ENCODE data around the gene MT3.
"Not testable (repeated sequence)": the region's sequence is repeated elsewhere in the genome, so short reads cannot be mapped to it uniquely, and the experiment has no call there.

The MT3 gene

DNA sequence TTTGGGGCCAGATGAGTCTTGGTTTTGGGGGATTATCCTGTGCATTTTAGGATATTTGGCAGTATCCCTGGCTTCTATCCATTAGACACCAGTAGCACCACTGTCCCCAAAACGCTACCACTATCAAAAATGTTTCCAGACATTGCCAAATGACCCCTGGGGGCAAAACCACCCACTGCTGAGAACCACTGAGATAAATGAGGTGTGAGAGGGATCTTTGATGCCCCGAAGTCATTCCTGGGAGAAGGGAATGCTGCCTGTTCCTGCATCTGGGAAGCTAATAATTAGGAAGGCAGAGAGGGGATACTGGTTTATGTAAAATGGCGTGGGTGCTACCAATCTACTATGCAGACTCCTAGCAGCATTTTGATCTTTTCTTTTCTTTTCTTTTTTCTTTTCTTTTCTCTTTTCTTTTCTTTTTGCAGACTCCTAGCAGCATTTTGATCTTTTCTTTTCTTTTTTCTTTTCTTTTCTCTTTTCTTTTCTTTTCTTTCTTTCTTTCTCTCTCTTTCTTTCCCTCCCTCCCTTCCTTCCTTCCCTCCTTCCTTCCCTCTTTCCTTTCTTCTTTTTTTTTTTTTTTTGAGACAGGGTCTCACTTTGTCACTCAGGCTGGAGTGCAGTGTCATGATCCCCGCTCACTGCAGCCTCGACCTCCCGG, 8.8 kb upstream of the MT3 start:
- no peak for DNase-seq

DNA sequence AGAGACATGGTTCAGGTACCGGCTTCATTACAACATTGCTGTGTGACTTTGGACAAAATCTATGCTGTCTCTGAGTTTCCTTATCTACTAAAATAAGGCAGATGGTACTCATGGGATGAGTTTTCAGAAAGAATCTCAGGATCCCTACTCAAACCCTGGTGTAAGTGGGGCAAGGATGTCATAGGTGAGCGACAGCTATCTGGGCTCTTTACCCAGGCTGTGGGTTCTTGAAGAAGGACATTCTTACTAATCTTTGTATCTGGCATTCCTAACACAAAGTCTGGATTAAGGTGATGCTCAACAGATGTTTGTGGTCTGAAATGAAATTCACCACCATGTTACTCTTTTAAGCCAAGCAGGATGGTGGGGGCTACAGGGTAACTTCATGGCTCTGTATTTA, 6.4 kb upstream of the MT3 start:
- DNase-seq: not testable (repeated sequence)

DNA sequence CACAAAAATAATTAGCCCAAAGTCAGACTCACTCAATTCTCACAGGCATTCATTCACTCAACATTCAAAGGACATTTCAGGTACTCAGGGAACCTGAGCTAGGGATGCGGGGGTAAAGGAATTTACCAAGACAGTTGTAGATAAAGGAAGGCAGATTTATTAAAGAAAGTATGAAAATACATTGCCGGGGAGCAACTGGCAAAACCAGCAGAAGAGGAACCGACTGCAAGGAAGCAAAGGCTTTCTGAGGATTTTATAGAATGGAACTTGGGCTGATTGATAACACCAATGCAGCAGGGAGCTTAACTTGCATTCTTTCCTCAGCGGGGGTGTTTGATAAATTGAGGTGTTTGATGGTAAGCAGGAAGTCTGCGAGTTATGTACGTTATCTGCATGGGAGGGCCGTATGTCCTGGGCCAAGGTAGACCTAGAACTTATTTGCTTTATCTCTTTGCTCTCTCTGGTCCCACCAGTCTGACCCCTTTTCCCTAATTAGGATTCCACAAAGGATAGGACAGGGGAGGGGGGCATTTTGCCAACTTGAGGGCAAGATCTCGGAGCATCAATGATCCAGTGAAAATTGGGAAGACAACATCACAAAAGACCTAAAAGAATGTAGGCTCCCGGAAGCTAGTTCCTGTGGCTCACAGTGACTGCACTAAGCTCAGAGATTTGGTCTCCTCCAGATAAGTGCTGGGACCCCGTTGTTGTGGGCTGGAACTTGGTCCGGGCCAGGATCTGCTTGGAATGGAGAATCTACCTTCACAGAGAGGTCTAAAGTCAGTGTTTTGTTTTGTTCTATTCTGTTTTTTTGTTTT, 5.8 kb upstream of the MT3 start:
- DNase-seq: no peak

DNA sequence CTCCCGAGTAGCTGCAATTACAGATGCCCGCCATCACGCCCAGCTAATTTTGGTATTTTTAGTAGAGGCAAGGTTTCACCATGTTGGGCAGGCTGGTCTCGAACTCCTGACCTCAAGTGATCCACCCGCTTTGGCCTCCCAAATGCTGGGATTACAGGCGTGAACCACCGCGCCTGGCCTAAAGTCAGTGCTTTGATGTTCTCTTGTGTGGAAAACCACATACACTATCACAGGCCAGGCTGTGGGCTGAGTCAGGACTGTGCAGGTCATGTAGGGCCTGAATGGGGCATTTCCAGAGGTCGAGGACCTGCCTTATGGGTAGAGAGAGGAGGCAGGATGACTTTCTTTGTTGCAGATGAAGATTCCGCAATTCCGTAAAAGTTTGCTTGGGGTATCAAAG, 5.1 kb upstream of the MT3 start:
- no peak for DNase-seq

DNA sequence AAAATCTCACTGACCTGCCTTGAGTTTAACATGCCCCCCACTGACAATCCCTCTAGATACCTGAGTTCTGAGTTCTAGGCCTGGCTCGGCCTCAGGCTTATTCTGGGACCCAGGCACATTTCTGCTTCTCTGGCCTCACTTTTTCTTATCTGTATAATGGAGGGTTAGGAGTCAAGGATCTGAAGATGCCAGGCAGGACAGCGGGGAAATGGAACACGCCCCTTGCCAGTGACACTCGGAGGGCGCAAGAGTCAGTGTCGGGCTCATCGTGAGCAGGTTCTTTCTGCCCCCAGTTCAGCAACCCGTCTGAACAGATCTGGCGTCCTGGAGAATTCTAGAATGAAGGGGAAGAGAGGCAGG, 567 bp upstream of the MT3 start:
- no peak for DNase-seq

DNA sequence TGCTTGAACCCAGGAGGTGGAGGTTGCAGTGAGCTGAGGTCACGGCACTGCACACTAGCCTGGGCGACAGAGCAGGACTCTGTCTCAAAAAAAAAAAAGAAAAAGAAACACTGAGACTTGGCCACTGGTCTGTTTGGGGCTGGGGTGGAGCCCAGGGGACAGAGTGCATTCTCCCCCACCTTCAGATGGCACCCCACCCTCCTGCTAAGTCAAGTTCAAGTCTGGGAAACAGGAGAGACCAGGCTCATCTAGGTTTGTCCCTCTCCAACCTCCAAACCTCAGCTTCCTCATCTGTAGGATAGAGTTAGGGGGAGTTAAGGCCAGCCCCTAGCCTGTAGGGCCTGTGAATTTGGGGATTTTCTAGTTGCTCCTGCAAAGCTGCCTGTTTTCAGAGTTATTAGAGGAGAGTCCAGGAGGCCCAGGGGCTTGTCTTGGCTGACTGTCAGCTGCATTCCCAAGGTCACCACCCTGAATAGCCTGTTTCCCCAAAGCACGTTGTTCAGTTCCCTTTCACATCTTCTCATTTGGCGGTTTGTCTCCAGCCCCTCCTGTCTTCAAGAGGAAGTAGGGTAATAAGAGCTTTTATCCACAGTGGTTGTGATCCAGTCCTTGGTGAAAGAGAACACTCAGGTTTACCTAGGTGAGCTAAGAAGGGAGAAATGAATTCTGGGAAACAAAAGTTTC, 2.2 kb downstream of the MT3 start:
- DNase-seq: no peak

DNA sequence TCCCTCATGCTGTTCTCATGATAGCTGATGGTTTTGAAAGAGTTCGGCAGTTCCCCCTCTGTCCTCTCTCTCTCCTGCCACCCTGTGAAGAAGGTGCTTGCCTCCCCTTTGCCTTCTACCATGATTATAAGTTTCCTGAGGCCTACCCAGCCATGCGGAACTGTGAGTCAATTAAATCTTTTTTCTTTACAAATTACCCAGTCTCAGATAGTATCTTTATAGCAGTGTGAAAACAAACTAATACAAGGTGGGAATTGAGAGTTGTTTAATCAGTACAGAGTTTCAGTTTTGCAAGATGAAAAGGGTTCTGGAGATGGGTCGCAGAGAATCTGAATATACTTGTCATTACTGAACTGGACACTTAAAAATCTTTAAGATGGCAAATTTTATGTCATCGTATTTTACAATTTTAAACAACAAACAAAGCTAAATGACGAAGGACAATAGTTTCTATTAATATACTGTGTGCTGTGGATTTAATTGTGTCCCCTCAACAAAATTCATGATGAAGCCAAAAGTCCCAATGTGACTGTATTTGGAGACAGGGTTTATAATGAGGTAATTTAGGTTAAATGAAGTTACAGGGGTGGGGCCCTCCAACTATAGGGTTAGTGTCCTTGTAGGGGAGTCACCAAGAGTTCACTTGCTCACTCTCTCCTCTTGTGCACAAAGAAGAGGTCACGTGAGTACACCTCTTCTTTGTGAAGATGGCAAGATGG, 4.4 kb downstream of the MT3 start:
- DNase-seq: no peak

DNA sequence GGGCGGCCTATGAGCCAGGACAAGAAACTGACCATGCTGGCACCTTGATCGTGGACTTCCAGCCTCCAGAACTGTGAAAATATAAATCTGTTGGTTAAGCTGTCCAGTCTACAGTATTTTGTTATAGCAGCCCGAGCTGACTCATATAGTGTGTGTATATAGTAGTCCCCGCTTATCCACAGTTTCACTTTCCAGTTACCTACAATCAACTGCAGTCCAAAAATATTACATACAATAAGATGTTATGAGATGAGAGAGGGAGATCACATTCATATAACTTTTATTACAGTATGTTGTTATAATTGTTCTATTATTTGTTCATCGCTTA, 4.9 kb downstream of the MT3 start:
- DNase-seq: no peak

DNA sequence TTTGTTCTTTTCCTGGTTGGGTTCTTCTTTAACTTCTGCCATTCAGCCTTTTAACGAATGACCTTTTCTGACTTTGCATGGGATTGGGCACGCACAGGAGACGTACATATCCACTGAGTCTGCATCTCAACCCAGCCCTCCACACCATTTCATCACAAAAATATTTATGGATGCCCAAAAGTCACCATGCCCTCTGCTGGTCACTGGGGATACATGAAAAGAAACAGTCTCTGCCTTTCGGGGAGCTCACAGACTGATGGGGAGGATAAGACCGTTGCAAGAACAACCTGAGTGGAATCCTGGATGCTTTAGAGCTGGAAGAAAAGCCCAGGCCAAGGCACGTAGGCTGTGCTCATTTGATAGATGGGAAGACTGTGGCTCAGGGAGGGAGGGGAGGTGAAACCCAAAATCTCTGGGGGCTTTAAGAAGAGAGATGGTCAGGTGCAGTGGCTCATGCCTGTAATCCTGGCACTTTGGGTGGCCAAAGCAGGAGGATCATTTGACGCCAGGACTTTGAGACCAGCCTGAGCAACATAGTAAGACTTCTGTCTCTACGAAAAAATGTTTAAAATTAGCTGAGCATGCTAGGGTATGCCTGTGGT, 11.2 kb downstream of the MT3 start:
- DNase-seq: no peak

DNA sequence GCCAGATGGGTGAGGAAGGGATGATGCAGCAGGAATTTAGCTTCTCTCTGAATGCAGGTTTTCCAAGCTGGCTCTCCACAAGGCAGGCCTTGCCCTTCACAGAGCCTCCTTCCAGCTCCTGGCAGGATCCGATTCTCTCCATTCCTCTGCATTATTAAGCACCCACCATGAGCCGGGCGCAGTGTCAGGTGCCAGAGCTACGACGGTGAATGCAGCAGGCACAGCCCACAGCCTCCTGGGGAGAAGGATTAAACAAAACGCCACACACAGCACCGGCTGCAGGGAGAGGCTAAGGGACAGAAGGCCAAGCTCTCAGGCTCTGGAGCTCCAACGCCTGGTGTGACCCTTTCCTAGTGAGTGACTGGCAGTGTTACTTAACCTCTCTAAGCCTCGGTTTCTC, 12.0 kb downstream of the MT3 start:
- DNase-seq: no peak

DNA sequence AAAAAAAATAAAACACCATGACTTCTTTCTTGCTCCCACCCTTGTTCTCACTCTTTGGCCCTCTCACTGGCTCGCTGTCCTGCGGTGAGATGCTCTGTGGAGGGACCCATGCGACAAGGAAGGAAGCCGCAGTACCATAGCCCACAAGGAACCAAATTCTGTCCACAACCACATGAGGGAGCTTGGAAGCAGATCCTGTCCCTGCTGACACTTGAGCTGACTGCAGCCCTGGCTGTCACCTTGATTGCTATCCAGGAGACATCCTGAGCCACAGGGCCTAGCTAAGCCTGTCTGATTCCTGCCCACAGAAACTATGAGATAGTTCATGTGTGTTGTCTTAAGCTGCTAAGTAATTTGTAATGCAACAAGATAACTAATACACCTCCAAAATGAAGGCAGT, 14.3 kb downstream of the MT3 start:
- peak; percentile 31 for DNase-seq

DNA sequence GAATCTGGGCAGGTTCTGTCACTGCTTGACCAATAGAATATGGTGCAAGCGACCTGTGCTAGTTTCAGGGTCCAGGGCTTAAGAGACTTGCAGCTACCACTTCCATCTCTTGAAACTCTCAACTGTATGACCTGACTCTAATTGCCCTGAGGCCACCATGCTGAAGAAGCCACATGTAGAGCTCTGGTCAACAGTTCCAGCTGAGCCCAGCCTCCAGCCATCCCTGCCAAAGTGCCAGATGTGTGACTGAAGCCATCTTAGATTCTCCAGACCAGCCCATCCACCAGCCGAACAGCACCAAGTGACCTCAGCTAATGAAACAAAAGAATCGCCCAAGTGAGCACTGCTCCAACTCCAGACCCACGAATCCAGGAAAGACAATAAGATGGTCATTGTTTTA, 15.6 kb downstream of the MT3 start:
- DNase-seq: no peak

DNA sequence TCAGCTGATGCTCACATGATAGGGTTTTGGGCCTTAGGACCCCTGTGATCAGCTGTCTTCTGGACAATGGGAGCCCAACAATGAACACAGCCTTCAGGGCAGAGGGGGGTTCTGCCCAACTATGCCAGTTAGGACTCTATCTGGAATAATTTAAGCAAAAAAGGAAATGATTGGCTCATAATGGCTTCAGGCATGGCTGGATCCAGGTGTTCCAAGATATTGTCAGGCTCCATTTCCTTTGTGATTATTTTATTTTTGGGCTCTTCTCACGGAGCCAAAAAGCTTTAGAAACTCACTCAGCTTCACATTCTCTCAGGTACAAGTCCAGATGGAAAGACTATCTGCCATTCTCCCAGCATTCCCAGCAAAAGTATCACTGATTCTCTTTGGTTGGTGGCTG, 16.1 kb downstream of the MT3 start:
- no peak for DNase-seq

DNA sequence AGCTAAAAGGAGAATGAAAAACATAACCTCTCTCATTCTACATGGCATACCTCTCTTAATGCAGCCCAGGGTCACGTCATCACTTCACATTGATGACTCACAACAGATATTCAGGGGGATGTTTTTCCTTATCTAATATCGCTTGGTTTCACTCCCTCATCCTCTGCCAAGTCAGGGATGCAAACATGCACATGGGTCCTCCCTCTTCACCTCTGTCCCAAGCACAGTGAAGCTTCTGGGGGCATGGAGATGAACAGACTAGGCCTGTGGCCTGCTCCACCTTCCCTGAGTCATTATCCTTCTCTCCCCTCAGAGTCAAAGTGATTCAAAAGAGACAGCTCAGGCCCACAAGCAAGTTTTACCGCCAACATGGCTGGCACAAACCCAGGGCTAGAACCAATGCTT, 16.7 kb downstream of the MT3 start:
- no peak for DNase-seq

DNA sequence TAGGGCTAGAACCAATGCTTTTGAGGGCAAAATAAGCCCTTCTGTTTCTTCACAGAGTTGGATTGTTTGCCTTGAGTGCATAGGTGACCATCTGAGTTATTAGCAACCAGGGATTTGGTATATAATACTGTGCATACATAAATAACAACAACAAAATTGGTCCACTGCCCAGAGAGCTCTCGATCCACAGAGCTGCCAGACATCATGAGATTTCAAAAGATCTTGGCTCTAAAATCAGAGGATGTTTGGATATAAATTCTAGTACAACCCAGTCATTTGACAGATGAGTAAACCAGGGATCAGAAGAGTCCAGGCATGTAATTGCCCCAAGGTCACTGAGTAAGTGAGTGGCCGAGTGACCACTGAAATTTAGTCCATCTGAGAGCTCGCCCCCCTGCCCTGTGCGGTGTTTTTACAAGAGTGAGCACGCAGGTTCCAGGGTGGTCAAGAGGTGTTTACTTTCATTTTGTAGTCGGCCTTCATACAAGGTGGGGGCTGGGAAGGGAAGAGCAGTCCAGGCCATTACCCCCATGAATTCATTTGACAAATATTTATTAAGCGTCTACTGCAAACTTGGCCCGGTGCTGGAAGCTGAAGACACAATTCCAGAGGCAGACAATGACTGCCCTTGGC, 17.3 kb downstream of the MT3 start:
- DNase-seq: no peak

DNA sequence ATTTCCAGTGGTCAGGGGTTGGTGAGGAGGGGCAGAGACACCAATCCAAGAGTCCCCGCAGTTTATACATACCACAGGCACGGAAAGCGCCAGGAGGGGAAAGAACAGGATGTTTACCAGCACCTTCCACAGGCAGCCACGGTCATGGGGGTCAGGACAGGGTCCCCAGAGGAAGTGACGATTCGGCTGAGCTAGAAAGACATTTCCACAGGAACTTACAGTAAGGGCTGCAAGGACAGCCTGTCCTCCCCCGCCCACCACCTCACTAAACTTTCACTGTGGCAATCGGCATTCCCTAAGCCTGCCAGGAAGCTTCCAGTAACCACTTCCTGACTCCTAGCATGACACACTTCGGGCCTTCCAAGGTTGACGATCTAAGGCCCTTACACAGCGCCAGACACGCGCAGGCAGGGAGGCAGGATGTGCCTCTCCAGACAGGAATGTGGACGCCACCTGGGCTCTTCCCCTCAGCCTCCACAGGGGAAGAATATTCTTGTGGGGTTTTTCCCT, 17.8 kb downstream of the MT3 start:
- DNase-seq: no peak

DNA sequence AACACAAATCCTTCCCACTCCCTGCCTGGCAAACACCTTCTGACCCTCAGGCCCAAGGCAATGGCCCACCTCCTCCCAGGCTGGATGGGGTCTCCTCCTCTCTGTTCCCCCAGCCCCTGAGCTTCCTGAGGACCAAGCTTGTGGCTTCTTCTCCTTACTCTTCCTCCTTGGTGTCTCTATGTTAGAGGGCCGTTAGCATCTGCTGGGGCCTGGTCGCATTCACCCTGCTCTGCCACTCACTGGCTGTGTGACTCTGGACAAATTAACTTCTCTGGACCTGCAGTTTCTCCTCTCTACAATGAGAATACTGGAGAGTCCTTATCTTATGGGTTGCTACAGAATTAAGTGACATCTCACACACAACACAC, 18.3 kb downstream of the MT3 start:
- no peak for DNase-seq

DNA sequence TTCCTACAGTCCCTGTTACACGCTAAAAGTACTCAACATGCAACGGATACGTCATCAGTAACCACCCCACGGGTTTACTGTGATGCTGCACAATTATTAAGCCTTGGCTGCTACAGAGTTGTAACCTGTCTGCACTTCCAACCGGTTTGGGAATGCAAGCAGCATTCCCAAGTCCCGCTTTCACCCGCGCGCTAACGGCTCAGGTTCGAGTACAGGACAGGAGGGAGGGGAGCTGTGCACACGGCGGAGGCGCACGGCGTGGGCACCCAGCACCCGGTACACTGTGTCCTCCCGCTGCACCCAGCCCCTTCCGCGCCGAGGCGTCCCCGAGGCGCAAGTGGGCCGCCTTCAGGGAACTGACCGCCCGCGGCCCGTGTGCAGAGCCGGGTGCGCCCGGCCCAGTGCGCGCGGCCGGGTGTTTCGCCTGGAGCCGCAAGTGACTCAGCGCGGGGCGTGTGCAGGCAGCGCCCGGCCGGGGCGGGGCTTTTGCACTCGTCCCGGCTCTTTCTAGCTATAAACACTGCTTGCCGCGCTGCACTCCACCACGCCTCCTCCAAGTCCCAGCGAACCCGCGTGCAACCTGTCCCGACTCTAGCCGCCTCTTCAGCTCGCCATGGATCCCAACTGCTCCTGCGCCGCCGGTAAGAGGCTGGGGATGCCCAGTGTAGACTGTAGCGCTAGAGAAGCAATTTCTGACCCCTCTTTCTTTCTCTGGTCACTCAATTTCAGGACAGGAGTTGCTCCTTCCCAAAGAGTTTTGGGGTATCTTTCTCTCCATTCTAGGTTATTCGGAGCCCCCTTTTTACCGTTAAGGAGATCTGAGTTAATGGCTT, 18.9 kb downstream of the MT3 start, which contains the start of gene MT2A:
Gene MT2A, plus strand, starts transcription at position 542 of the 833 bp plus-strand sequence. Its CDS starts 72 bp downstream, at position 614.
- peak; percentile 77 for DNase-seq

DNA sequence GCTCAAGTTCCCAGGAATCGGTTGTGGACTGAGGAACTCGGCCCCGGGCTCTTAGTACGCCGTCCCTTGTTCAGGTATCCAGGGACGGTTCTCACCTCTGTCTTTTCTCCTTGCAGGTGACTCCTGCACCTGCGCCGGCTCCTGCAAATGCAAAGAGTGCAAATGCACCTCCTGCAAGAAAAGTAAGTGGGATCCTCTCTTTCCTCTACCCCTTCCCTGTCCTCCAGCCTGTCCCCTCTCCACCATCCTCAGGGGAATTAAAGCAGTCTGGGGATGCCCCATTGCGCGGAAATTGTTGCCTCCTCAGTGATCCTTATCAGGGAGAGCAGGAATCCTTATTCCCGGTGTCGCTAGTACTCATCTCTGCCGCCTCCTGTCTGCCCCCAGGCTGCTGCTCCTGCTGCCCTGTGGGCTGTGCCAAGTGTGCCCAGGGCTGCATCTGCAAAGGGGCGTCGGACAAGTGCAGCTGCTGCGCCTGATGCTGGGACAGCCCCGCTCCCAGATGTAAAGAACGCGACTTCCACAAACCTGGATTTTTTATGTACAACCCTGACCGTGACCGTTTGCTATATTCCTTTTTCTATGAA, 19.6 kb downstream of the MT3 start:
- DNase-seq: no peak

DNA sequence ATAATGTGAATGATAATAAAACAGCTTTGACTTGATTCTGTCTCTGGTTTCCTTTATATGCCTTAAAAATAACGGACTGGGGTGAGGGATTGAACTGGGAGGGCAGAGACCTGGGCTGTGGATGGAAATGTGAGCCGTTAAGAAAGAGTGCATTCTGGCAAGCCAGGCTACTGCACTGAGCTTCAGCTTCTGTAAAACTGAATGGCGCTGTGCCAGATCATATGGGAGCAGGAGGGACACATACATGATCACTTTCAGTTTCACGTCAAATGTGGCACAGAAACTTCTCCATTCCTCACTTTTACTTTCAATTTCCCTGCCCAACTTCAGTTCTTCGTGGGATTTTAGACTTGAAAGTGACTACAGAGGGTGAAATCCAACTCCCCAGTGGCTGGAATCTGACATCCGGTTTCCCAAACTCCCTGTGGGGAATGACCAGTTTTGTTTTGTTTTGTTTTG, 20.2 kb downstream of the MT3 start:
- peak; percentile 45 for DNase-seq

DNA sequence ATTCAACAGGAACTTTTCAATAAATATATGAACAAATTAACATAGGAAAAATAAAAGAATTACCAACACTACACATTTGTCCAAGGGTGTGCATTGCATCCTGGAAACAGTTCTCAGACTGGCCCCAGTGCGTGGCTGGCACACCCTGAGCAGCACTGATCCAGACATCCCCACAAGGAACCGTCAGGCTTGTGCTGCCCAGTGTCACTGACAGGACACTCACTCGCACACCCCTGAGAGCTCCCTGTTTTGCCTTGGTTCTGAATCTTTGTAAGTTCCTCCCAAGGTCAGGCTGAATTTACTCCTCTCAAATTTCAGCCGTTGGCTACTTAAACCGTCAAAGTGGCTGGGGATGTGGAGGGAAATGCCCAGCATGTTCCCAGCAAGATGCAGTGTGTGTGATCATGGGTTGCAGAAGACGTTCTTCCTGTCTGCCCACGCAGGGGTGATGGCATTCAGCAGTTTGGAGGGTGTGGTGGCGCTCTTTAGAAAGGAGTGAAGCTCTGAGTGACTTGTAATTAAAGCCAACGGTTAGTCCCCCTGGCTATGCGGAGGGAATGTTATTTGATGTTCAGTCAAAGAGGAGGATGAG, 20.8 kb downstream of the MT3 start:
- DNase-seq: no peak
